HepG2 (cell line): ENCODE measurements around the gene ZDHHC14. TPM values are rescaled to one million over a fixed set of nuclear protein-coding genes. Genes with fewer than 3 reads are reported as not detected.
A peak's percentile ranks its signal among the peaks of the same experiment; 100 is the strongest.

ENCODE experiments used
- ATF1 ChIP-seq: IDR thresholded peaks from 2 replicates; pipeline ENCODE4 v1.6.1; 2016; ENCODE audit warnings: mild to moderate bottlenecking, control low read depth
- BCL6 ChIP-seq: IDR thresholded peaks from 2 replicates; pipeline ENCODE4 v1.6.1; 2016; ENCODE audit warnings: missing genetic modification reagents, missing compliant biosample characterization
- GMEB1 ChIP-seq: sonication (generic); formaldehyde crosslinking; IDR thresholded peaks from 2 replicates; pipeline ENCODE4 v1.5.1; 2020; ENCODE audit warnings: missing genetic modification reagents, mild to moderate bottlenecking, borderline replicate concordance
- IRF9 ChIP-seq: sonication (generic); formaldehyde crosslinking; IDR thresholded peaks from 2 replicates; pipeline ENCODE4 v1.8.0; 2022; ENCODE audit warnings: missing genetic modification reagents, mild to moderate bottlenecking, borderline replicate concordance
- SP5 ChIP-seq: IDR thresholded peaks from 2 replicates; pipeline ENCODE4 v1.6.1; 2016; ENCODE audit warnings: low read depth, borderline replicate concordance
- ZNF552 ChIP-seq: sonication (generic); formaldehyde crosslinking; IDR thresholded peaks from 2 replicates; pipeline ENCODE4 v1.9.0; 2022; ENCODE audit warnings: missing genetic modification reagents, mild to moderate bottlenecking, borderline replicate concordance
- ZZZ3 ChIP-seq: sonication (generic); formaldehyde crosslinking; IDR thresholded peaks from 2 replicates; pipeline ENCODE4 v1.4.0; 2020; ENCODE audit warnings: missing genetic modification reagents, mild to moderate bottlenecking, borderline replicate concordance
- polyA plus RNA-seq, 8 experiments: library from polyadenylated mRNA; depleted of rRNA in 3 of 8; stranded (reverse) in 7 of 8; unstranded in 1 of 8; fragments of >200 nt; fragmentation: Illumina TruSeq in 4 of 8; extraction: Trizol in 4 of 8; gene quantifications; 2 replicates each; pipeline versions ENCODE4 v1.2.1 to v1.2.3, GENCODE V29; 2011 to 2016; ENCODE audit warnings: low read depth in 4 of 8, missing spikeins in 1 of 8, mixed read lengths in 1 of 8; ENCODE audit not compliant: insufficient read depth in 1 of 8
- total RNA-seq, 5 experiments: library from RNA; depleted of rRNA; stranded (reverse); fragments of >200 nt; fragmentation: Illumina TruSeq; extraction: Trizol; gene quantifications; 2 replicates each; pipeline ENCODE4 v1.2.3, GENCODE V29; 2016; ENCODE audit warnings: low read depth in 1 of 5
- TF ChIP-seq, protein P1 (sequence below): sonication (generic); formaldehyde crosslinking; IDR thresholded peaks from 2 replicates; pipeline ENCODE4 v1.4.0; 2020; ENCODE audit warnings: mild to moderate bottlenecking, missing genetic modification reagents

ZDHHC14 gene
- total and polyA plus RNA-seq, 2 of the 13 experiments (the other 11 are each of a cell fraction or from before 2014, with no cell fraction given), result 3.7 to 9.5 TPM

- TF ChIP-seq GMEB1 (0 out of 2 replicates have a peak, but pooled peaks have one; percentile 20), IRF9 (CRISPR knock-in tag) (peak; percentile 73; the same call in 1 of the 2 replicates), ZNF552 (CRISPR knock-in tag) (no peak), SP5 (CRISPR knock-in tag) (peak; percentile 35; the same call in 1 of the 2 replicates), ZZZ3 (0 out of 2 replicates have a peak, but pooled peaks have one; percentile 34), BCL6 (CRISPR knock-in tag) (peak; percentile 64; the same call in 1 of the 2 replicates), ATF1 (CRISPR knock-in tag) (0 out of 2 replicates have a peak, but pooled peaks have one; percentile 12)
- TF ChIP-seq, protein P1, sequence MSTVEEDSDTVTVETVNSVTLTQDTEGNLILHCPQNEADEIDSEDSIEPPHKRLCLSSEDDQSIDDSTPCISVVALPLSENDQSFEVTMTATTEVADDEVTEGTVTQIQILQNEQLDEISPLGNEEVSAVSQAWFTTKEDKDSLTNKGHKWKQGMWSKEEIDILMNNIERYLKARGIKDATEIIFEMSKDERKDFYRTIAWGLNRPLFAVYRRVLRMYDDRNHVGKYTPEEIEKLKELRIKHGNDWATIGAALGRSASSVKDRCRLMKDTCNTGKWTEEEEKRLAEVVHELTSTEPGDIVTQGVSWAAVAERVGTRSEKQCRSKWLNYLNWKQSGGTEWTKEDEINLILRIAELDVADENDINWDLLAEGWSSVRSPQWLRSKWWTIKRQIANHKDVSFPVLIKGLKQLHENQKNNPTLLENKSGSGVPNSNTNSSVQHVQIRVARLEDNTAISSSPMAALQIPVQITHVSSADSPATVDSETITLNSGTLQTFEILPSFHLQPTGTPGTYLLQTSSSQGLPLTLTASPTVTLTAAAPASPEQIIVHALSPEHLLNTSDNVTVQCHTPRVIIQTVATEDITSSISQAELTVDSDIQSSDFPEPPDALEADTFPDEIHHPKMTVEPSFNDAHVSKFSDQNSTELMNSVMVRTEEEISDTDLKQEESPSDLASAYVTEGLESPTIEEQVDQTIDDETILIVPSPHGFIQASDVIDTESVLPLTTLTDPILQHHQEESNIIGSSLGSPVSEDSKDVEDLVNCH, result 0 out of 2 replicates have a peak, but pooled peaks have one; percentile 45
Measured at GRCh38 chr6:157517601-157518359, 136.8 kb downstream of the ZDHHC14 start (continued).
